ENCODE results near the gene MYBPC2. TPM values are rescaled to one million over a fixed set of nuclear protein-coding genes. Genes with fewer than 3 reads are reported as not detected.

MYBPC2 gene
- total and polyA plus RNA-seq, 9 of the 15 experiments (the other 6 are each of a cell fraction or from before 2014, with no cell fraction given): 0.01 to 0.14 (median 0.04) TPM; not detected in 6

DNA sequence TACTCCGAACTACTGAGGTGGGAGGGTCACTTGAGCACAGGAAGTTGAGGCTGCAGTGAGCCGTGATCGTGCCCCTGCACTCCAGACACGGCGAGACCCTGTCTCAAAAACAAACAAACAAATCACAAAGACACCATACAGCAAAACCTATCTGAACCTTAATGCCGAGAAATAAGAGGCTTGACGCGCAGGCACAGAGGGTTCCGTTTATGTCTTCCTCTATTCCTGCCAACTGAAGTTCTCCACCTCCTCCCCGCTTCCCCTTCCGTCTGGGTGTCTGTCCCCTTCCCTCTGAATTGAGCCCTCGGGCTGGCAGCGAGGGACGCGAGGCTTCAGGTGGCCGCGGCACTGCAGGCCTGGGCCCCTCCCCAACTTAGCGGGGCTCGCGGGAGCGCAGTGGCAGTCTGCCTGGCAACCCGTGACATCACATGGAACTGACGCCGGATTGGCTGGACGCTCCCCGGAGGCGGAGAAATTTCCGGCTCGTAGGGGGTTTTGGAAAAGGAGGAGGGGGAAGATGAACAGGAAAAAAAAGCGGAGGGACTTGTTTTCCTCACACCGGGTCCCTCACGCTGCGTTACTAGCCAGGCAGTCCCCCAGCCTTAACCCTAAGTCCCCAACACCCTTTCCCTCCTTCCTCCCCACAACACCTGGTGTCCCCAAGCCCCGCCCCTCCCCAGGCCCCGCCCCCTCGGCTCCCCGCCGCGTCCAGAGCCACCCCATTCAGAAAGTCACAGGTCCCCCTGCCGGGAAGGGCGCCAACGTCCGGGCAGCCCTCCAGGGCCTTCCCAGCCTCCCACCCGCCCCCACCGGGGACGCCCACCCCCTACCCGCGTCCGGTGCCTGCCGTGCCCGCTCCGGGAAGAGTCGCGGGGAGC is 1.1 kb upstream of the MYBPC2 start (continued):
- TF ChIP-seq, protein P1, sequence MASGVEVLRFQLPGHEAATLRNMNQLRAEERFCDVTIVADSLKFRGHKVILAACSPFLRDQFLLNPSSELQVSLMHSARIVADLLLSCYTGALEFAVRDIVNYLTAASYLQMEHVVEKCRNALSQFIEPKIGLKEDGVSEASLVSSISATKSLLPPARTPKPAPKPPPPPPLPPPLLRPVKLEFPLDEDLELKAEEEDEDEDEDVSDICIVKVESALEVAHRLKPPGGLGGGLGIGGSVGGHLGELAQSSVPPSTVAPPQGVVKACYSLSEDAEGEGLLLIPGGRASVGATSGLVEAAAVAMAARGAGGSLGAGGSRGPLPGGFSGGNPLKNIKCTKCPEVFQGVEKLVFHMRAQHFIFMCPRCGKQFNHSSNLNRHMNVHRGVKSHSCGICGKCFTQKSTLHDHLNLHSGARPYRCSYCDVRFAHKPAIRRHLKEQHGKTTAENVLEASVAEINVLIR (CRISPR knock-in tag; IDR thresholded peaks at IDR 0.05): peak; percentile 88
- no peak for TF ChIP-seq SOX6 (IDR thresholded peaks at IDR 0.05)
- TF ChIP-seq, protein P2, sequence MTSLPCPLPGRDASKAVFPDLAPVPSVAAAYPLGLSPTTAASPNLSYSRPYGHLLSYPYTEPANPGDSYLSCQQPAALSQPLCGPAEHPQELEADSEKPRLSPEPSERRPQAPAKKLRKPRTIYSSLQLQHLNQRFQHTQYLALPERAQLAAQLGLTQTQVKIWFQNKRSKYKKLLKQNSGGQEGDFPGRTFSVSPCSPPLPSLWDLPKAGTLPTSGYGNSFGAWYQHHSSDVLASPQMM (CRISPR knock-in tag; IDR thresholded peaks at IDR 0.05): no peak
- peak; percentile 58 for TF ChIP-seq CXXC5 (CRISPR knock-in tag; IDR thresholded peaks at IDR 0.05)
- TF ChIP-seq CEBPZ (IDR thresholded peaks at IDR 0.05; ENCODE audit: borderline replicate concordance, low read depth, low read length): no peak
- no peak for TF ChIP-seq ZEB2 (IDR thresholded peaks at IDR 0.05)
- TF ChIP-seq SPI1 (IDR thresholded peaks at IDR 0.05; ENCODE audit: borderline replicate concordance, low read depth, low read length): 0 out of 2 replicates have a peak, but pooled peaks have one; percentile 24
- TF ChIP-seq, protein P3, sequence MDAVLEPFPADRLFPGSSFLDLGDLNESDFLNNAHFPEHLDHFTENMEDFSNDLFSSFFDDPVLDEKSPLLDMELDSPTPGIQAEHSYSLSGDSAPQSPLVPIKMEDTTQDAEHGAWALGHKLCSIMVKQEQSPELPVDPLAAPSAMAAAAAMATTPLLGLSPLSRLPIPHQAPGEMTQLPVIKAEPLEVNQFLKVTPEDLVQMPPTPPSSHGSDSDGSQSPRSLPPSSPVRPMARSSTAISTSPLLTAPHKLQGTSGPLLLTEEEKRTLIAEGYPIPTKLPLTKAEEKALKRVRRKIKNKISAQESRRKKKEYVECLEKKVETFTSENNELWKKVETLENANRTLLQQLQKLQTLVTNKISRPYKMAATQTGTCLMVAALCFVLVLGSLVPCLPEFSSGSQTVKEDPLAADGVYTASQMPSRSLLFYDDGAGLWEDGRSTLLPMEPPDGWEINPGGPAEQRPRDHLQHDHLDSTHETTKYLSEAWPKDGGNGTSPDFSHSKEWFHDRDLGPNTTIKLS (IDR thresholded peaks at IDR 0.05; ENCODE audit: borderline replicate concordance, low read depth): peak; percentile 22; the same call in 1 of the 2 replicates
- TF ChIP-seq ATF7 (IDR thresholded peaks at IDR 0.05): no peak
- TF ChIP-seq NFIX (CRISPR knock-in tag; IDR thresholded peaks at IDR 0.05; ENCODE audit: low read depth): no peak
- TF ChIP-seq KHSRP (IDR thresholded peaks at IDR 0.05): peak; percentile 66
- no peak for TF ChIP-seq FOSL1 (tag; conservative IDR thresholded peaks at IDR 0.05)
- no peak for TF ChIP-seq THAP12 (CRISPR knock-in tag; IDR thresholded peaks at IDR 0.05)
- TF ChIP-seq NONO (IDR thresholded peaks at IDR 0.05; ENCODE audit: low read depth in 2 of 2, low read length in 1 of 2): no peak
- TF ChIP-seq DDX20 (tag; IDR thresholded peaks at IDR 0.05; ENCODE audit: low read depth): no peak
- TF ChIP-seq, protein P4, sequence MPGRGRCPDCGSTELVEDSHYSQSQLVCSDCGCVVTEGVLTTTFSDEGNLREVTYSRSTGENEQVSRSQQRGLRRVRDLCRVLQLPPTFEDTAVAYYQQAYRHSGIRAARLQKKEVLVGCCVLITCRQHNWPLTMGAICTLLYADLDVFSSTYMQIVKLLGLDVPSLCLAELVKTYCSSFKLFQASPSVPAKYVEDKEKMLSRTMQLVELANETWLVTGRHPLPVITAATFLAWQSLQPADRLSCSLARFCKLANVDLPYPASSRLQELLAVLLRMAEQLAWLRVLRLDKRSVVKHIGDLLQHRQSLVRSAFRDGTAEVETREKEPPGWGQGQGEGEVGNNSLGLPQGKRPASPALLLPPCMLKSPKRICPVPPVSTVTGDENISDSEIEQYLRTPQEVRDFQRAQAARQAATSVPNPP (IDR thresholded peaks at IDR 0.05; ENCODE audit: borderline replicate concordance, insufficient read depth, insufficient read length): no peak
- TF ChIP-seq ZC3H8 (IDR thresholded peaks at IDR 0.05): no peak

Measured in K562 (cell line).